GM18873 (cell line): Measurements from ENCODE around the gene HSD17B13.

ENCODE experiments used
- ATAC-seq: cut with Tn5 transposase; IDR thresholded peaks from one replicate; pipeline ENCODE4 v1.9.1; 2021; ENCODE audit warnings: mild to moderate bottlenecking, moderate library complexity, moderate number of reproducible peaks; ENCODE audit not compliant: unreplicated experiment, low FRiP score

HSD17B13 gene

GRCh38 chr4:87270825-87271224 lies 51.9 kb downstream of the HSD17B13 start:
- no peak for ATAC-seq

GRCh38 chr4:87270144-87270543 lies 52.5 kb downstream of the HSD17B13 start:
- ATAC-seq: no peak

- ATAC-seq: no peak
Measured at GRCh38 chr4:87268411-87268810, 54.3 kb downstream of the HSD17B13 start.

- ATAC-seq: no peak
Measured at GRCh38 chr4:87266986-87267385, 55.7 kb downstream of the HSD17B13 start.

- no peak for ATAC-seq
Measured at GRCh38 chr4:87262886-87263285, 59.8 kb downstream of the HSD17B13 start.

GRCh38 chr4:87260477-87260876 lies 62.2 kb downstream of the HSD17B13 start:
- no peak for ATAC-seq

- no peak for ATAC-seq
Measured at GRCh38 chr4:87258677-87259076, 64.0 kb downstream of the HSD17B13 start.

- ATAC-seq: no peak
Measured at GRCh38 chr4:87257523-87257922, 65.2 kb downstream of the HSD17B13 start.

- no peak for ATAC-seq
Measured at GRCh38 chr4:87255755-87256154, 66.9 kb downstream of the HSD17B13 start.
